ENCODE measurements around the gene SPATS2L. TPM values are rescaled to one million over a fixed set of nuclear protein-coding genes. Genes with fewer than 3 reads are reported as not detected.

Gene SPATS2L
- total RNA-seq, 1 experiment from 2014 or later: 174 TPM

DNA sequence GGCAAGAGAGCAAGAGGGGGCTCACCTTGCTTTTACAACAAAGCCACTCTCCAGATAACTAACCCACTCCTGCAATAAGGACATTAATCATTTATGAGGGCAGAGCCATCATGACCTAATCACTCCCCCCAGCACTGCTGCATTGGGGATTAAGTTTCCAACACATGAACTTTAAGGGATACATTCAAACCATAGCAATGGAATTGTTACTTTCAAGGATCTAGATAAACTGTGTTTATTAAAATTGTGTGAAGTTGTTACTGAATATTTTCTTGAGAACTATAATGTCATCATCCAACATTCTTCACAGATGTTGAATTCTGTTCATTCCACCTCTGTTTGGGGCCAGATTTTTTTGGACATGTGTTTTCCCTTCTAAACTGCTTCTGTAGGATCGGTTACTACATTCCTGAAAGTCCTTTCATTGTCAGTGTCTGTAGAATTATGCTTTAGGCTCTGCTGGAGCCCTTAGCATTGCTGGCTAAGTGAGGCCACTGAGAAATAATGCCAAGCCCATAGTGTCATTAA, 50.4 kb downstream of the SPATS2L start:
- H3K4me1 ChIP-seq (ENCODE audit: insufficient read depth, low read length): peaks cover 12% of the 10 kb centered on the region
- H3K36me3 ChIP-seq (ENCODE audit: low read depth, low read length): peaks cover 9% of the 10 kb centered on the region; the same call in 1 of the 2 replicates
- ATAC-seq (no peak), DNase-seq (no peak)
- H3K27me3 ChIP-seq (ENCODE audit: low read length): no peaks in the 10 kb centered on the region
- TF ChIP-seq EZH2 (IDR thresholded peaks at IDR 0.05; ENCODE audit: low read length, unreplicated experiment) (no peak), EZH2phosphoT487 (IDR thresholded peaks at IDR 0.05; ENCODE audit: borderline replicate concordance, low read length) (no peak), CTCF (conservative IDR thresholded peaks at IDR 0.05; ENCODE audit: low read depth, low read length) (no peak)
- no peak overlapping the region for H3K4me3 ChIP-seq (ENCODE audit: low read length)
- no peaks in the 10 kb centered on the region for H3F3A ChIP-seq (ENCODE audit: low read length, unreplicated experiment)
- no peak overlapping the region for H3K4me2 ChIP-seq (ENCODE audit: low read length)
- no peak overlapping the region for H3K27ac ChIP-seq (ENCODE audit: low read length)
- no peak overlapping the region for H3K9ac ChIP-seq (ENCODE audit: low read length)
- H3K9me3 ChIP-seq (ENCODE audit: low read length): no peaks in the 10 kb centered on the region
- intact Hi-C loops (cut with micrococcal nuclease): no loop called here
- ChIA-PET POLR2A (ENCODE audit: unreplicated experiment) (no interaction called here), CTCF (no interaction called here)
- no TSS peak for BruUV-seq (replicated peaks)
- H4K20me1 ChIP-seq (ENCODE audit: low read length): no peaks in the 10 kb centered on the region
- H3K79me2 ChIP-seq (ENCODE audit: low read length): peaks cover 91% of the 10 kb centered on the region
- H2AFZ ChIP-seq (ENCODE audit: low read length): no peak overlapping the region
- H3K9me2 ChIP-seq (replicated peaks; ENCODE audit: low read length): no peaks in the 10 kb centered on the region

GRCh38 chr2:200357845-200358244, 51.4 kb downstream of the SPATS2L start:
- POLR2A ChIA-PET (ENCODE audit: unreplicated experiment): no interaction called here
- no peak for DNase-seq
- H3K4me3 ChIP-seq (ENCODE audit: low read length): no peak overlapping the region

More at GRCh38 chr2:200357845-200358244, 51.4 kb downstream of the SPATS2L start:
- Histone ChIP-seq H2AFZ (ENCODE audit: low read length) (no peak overlapping the region), H3K9me2 (replicated peaks; ENCODE audit: low read length) (no peaks in the 10 kb centered on the region), H3K27me3 (ENCODE audit: low read length) (no peaks in the 10 kb centered on the region), H3K4me1 (ENCODE audit: insufficient read depth, low read length) (peaks cover 6% of the 10 kb centered on the region), H3K4me2 (ENCODE audit: low read length) (no peak overlapping the region), H3K79me2 (ENCODE audit: low read length) (peaks cover 94% of the 10 kb centered on the region), H3K9ac (ENCODE audit: low read length) (no peak overlapping the region), H3K27ac (ENCODE audit: low read length) (no peak overlapping the region), H3K9me3 (ENCODE audit: low read length) (no peaks in the 10 kb centered on the region), H3K36me3 (ENCODE audit: low read depth, low read length) (peaks cover 7% of the 10 kb centered on the region; the same call in 1 of the 2 replicates), H3F3A (ENCODE audit: low read length, unreplicated experiment) (no peaks in the 10 kb centered on the region), H4K20me1 (ENCODE audit: low read length) (no peaks in the 10 kb centered on the region)
- ATAC-seq: no peak
- no peak for TF ChIP-seq EZH2phosphoT487 (IDR thresholded peaks at IDR 0.05; ENCODE audit: borderline replicate concordance, low read length)
- no peak for TF ChIP-seq EZH2 (IDR thresholded peaks at IDR 0.05; ENCODE audit: low read length, unreplicated experiment)
- TF ChIP-seq CTCF (conservative IDR thresholded peaks at IDR 0.05; ENCODE audit: low read depth, low read length): no peak
- CTCF ChIA-PET: no interaction called here
- intact Hi-C loops (cut with micrococcal nuclease): no loop called here
- BruUV-seq (replicated peaks): no TSS peak
